Smooth muscle cell (in vitro differentiated cells): ENCODE data around the gene MAS1. TPM values are rescaled to one million over a fixed set of nuclear protein-coding genes. Genes with fewer than 3 reads are reported as not detected.

Source experiments
- DNase-seq: peaks from one replicate; lab custom pipeline; 2025; ENCODE audit not compliant: unreplicated experiment; lab: John Stamatoyannopoulos, UW
- H2AFZ ChIP-seq: fragments of 200-600 bp; sonication (generic); 2 replicates; pipeline ENCODE4 v1.6.0; 2016; ENCODE audit warnings: antibody characterized with exemption, low read depth, mild to moderate bottlenecking
- H3F3A ChIP-seq: fragments of 200-600 bp; sonication (generic); 2 replicates; pipeline ENCODE4 v1.6.0; 2017; ENCODE audit warnings: antibody characterized with exemption, low read depth
- H3K27ac ChIP-seq: fragments of 200-600 bp; sonication (generic); 2 replicates; pipeline ENCODE4 v1.5.1; 2016; ENCODE audit warnings: low read depth, mild to moderate bottlenecking
- H3K27me3 ChIP-seq: fragments of 200-600 bp; sonication (generic); 2 replicates; pipeline ENCODE4 v1.6.1; 2016; ENCODE audit warnings: low read depth, mild to moderate bottlenecking
- H3K36me3 ChIP-seq: fragments of 200-600 bp; sonication (generic); 2 replicates; pipeline ENCODE4 v1.5.1; 2016; ENCODE audit warnings: low read depth
- H3K4me1 ChIP-seq: fragments of 200-600 bp; sonication (generic); 2 replicates; pipeline ENCODE4 v1.5.1; 2016; ENCODE audit warnings: low read depth
- H3K4me2 ChIP-seq: fragments of 200-600 bp; sonication (generic); 2 replicates; pipeline ENCODE4 v1.6.0; 2016; ENCODE audit warnings: mild to moderate bottlenecking
- H3K4me3 ChIP-seq: fragments of 200-600 bp; sonication (generic); 2 replicates; pipeline ENCODE4 v1.5.1; 2016; ENCODE audit warnings: mild to moderate bottlenecking
- H3K79me2 ChIP-seq: fragments of 200-600 bp; sonication (generic); 2 replicates; pipeline ENCODE4 v1.6.0; 2016; ENCODE audit warnings: low read depth, mild to moderate bottlenecking
- H3K9ac ChIP-seq: fragments of 200-600 bp; sonication (generic); 2 replicates; pipeline ENCODE4 v1.6.0; 2016; ENCODE audit warnings: low read depth
- H3K9me3 ChIP-seq: fragments of 200-600 bp; sonication (generic); replicated peaks from 2 replicates; pipeline ENCODE4 v1.5.1; 2016; ENCODE audit warnings: low read depth
- H4K20me1 ChIP-seq: fragments of 200-600 bp; sonication (generic); 2 replicates; pipeline ENCODE4 v1.6.0; 2016; ENCODE audit warnings: low read depth
- CTCF ChIP-seq: fragments of 200-600 bp; sonication (generic); IDR thresholded peaks from 2 replicates; pipeline ENCODE4 v1.5.1; 2017; ENCODE audit warnings: borderline replicate concordance, mild to moderate bottlenecking, antibody characterized with exemption; ENCODE audit not compliant: insufficient read depth, poor library complexity, severe bottlenecking
- WGBS: methylation state at CpG from one replicate; pipeline ENCODE4 v1.1.7; 2016; ENCODE audit warnings: low lambda C conversion rate; 5-methylcytosine and 5-hydroxymethylcytosine counted together
- polyA plus RNA-seq: library from polyadenylated mRNA; unstranded; fragments of >200 nt; fragmentation: Nextera tagmentation; extraction: Ambion mirVana; gene quantifications from 2 replicates; pipeline ENCODE4 v1.2.1, GENCODE V29; 2016
- total RNA-seq: library from RNA; depleted of rRNA; stranded (reverse); fragments of >200 nt; gene quantifications from 2 replicates; pipeline ENCODE4 v1.2.3, GENCODE V29; 2014

Gene MAS1
- total and polyA plus RNA-seq, 2 experiments from 2014 or later: not detected

- H3K4me2 ChIP-seq: no peak overlapping the region
- H3K9ac ChIP-seq: no peak overlapping the region
- no peak overlapping the region for H3K27ac ChIP-seq
- no peaks in the 10 kb centered on the region for H4K20me1 ChIP-seq
- no peak overlapping the region for H2AFZ ChIP-seq
- 94% methylated on average over 1 of the region's 1 CpG for WGBS
- no peaks in the 10 kb centered on the region for H3K36me3 ChIP-seq
- H3K4me1 ChIP-seq: no peaks in the 10 kb centered on the region
- DNase-seq: no peak
- no peak overlapping the region for H3K4me3 ChIP-seq
- no peak for TF ChIP-seq CTCF
- no peaks in the 10 kb centered on the region for H3K79me2 ChIP-seq
- no peaks in the 10 kb centered on the region for H3F3A ChIP-seq
- peaks cover 4% of the 10 kb centered on the region for H3K27me3 ChIP-seq
- H3K9me3 ChIP-seq: no peaks in the 10 kb centered on the region
Measured at GRCh38 chr6:159933077-159933476, 42.3 kb downstream of the MAS1 start.

- no peak overlapping the region for H3K9ac ChIP-seq
- H3K4me3 ChIP-seq: no peak overlapping the region
- no peak overlapping the region for H2AFZ ChIP-seq
- H3K36me3 ChIP-seq: no peaks in the 10 kb centered on the region
- no peaks in the 10 kb centered on the region for H3F3A ChIP-seq
- 87% methylated on average over 4 of the region's 4 CpGs for WGBS
- H3K27ac ChIP-seq: no peak overlapping the region
- no peaks in the 10 kb centered on the region for H3K9me3 ChIP-seq
- H3K4me1 ChIP-seq: no peaks in the 10 kb centered on the region
- no peaks in the 10 kb centered on the region for H3K79me2 ChIP-seq
- H3K27me3 ChIP-seq: peaks cover 4% of the 10 kb centered on the region
- no peak for TF ChIP-seq CTCF
- DNase-seq: no peak
- H3K4me2 ChIP-seq: no peak overlapping the region
- H4K20me1 ChIP-seq: no peaks in the 10 kb centered on the region
Measured at GRCh38 chr6:159934181-159934580, 43.4 kb downstream of the MAS1 start.

GRCh38 chr6:159935065-159935464, 44.3 kb downstream of the MAS1 start:
- Histone ChIP-seq H3K36me3 (no peaks in the 10 kb centered on the region), H3K4me2 (no peak overlapping the region), H2AFZ (no peak overlapping the region), H3K9me3 (no peaks in the 10 kb centered on the region), H3K79me2 (no peaks in the 10 kb centered on the region), H4K20me1 (no peaks in the 10 kb centered on the region), H3K27me3 (peaks cover 4% of the 10 kb centered on the region), H3F3A (no peaks in the 10 kb centered on the region), H3K9ac (no peak overlapping the region), H3K27ac (no peak overlapping the region), H3K4me1 (no peaks in the 10 kb centered on the region), H3K4me3 (no peak overlapping the region)
- no peak for DNase-seq
- no peak for TF ChIP-seq CTCF
- 92% methylated on average over 2 of the region's 2 CpGs for WGBS

DNA sequence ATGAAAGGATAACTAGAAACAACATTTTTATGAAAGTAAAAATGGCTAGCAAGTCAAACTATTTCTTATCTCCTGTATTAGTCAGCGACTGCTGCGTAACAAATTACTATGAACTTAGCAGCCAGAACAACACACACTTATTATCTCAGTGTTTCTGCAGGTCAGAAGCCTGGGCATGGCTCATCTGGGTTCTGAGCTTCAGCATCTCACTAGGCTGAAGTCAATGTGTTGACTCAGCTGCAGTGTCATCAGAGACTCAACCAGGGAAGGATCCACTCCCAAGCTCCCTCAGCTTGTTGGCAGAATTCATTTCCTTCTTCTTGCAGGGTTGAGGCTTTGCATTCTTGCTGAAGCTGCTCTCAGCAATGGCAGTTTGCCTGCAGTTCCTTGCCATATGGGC, 44.8 kb downstream of the MAS1 start:
- H3K4me1 ChIP-seq: no peaks in the 10 kb centered on the region
- no peak overlapping the region for H3K9ac ChIP-seq
- DNase-seq: no peak
- peaks cover 4% of the 10 kb centered on the region for H3K27me3 ChIP-seq
- no peak overlapping the region for H2AFZ ChIP-seq
- no peak overlapping the region for H3K4me3 ChIP-seq
- H3K27ac ChIP-seq: no peak overlapping the region
- H3K4me2 ChIP-seq: no peak overlapping the region
- WGBS: 100% methylated on average over 2 of the region's 2 CpGs
- H4K20me1 ChIP-seq: no peaks in the 10 kb centered on the region
- no peaks in the 10 kb centered on the region for H3K79me2 ChIP-seq
- H3F3A ChIP-seq: no peaks in the 10 kb centered on the region
- H3K9me3 ChIP-seq: no peaks in the 10 kb centered on the region
- no peak for TF ChIP-seq CTCF
- no peaks in the 10 kb centered on the region for H3K36me3 ChIP-seq
